GM12878 (cell line): ENCODE measurements around the gene DNAJC15. TPM values are rescaled to one million over a fixed set of nuclear protein-coding genes. Genes with fewer than 3 reads are reported as not detected.

Experiments used
- ATAC-seq: fragments of 200-7000 bp; cut with Tn5 transposase; 3 replicates; pipeline ENCODE4 v1.9.1; 2020; ENCODE audit warnings: mild to moderate bottlenecking, moderate library complexity
- BruUV-seq: library from RNA; stranded (reverse); fragments of 400-500 nt; replicated peaks from 2 replicates; lab custom pipeline; 2021; lab: Mats Ljungman, UMichigan
- CTCF ChIA-PET: fragments of 300-600 bp; sonication (Branson Sonifier 250); formaldehyde crosslinking; extraction: SDS; loops from one replicate; lab custom pipeline; 2021; ENCODE audit warnings: inconsistent platforms; lab: Yijun Ruan, JAX
- POLR2A ChIA-PET: fragments of 350-600 bp; formaldehyde crosslinking; extraction: SDS; loops from one replicate; lab custom pipeline; 2021; ENCODE audit warnings: inconsistent platforms; lab: Charles Lee
- RAD21 ChIA-PET: fragments of 300-600 bp; sonication (Branson Sonifier 250); formaldehyde crosslinking; loops from one replicate; lab custom pipeline; 2023; ENCODE audit warnings: antibody characterized with exemption; ENCODE audit not compliant: unreplicated experiment; lab: Charles Lee
- SMC1A ChIA-PET: fragments of 300-600 bp; sonication (Branson Sonifier 250); formaldehyde crosslinking; loops from one replicate; lab custom pipeline; 2023; ENCODE audit not compliant: unreplicated experiment, uncharacterized antibody; lab: Charles Lee
- DNase-seq: peaks from one replicate; pipeline ENCODE4 v3.0.0-alpha.2; 2011; ENCODE audit warnings: low read depth, low spot score
- FAIRE-seq: peaks from 3 replicates; lab custom pipeline; 2011; peaks lifted over from hg19 to GRCh38; lab: Jason Lieb, UNC
- H2AFZ ChIP-seq: 2 replicates; pipeline ENCODE4 v1.6.0; 2011; ENCODE audit warnings: low read depth, low read length, control low read depth; ENCODE audit not compliant: control insufficient read depth
- H3K27ac ChIP-seq: 2 replicates; pipeline ENCODE4 v1.5.1; 2011; ENCODE audit warnings: control low read depth; ENCODE audit not compliant: control insufficient read depth, insufficient read depth
- H3K27me3 ChIP-seq, 2 experiments: replicated peaks in 1 of 2; 2 replicates each; pipeline versions ENCODE4 v1.6.0 to v1.6.1; 2011; ENCODE audit warnings: low read length in 1 of 2; ENCODE audit not compliant: control insufficient read depth in 2 of 2, insufficient read depth in 2 of 2
- H3K36me3 ChIP-seq, 2 experiments: 2 replicates each; pipeline ENCODE4 v1.5.1; 2011; ENCODE audit warnings: low read length in 1 of 2; ENCODE audit not compliant: control insufficient read depth in 2 of 2, insufficient read depth in 2 of 2
- H3K4me1 ChIP-seq: 2 replicates; pipeline ENCODE4 v1.6.1; 2011; ENCODE audit warnings: mild to moderate bottlenecking, low read length, moderate library complexity, mixed read lengths; ENCODE audit not compliant: control insufficient read depth, insufficient read depth
- H3K4me2 ChIP-seq: 2 replicates; pipeline ENCODE4 v1.6.0; 2011; ENCODE audit warnings: control low read depth; ENCODE audit not compliant: control insufficient read depth, insufficient read depth
- H3K4me3 ChIP-seq: fragments of 200-600 bp; sonication (generic); 2 replicates; pipeline ENCODE4 v1.5.1; 2016
- H3K79me2 ChIP-seq: 2 replicates; pipeline ENCODE4 v1.6.0; 2011; ENCODE audit warnings: low read length; ENCODE audit not compliant: control insufficient read depth, insufficient read depth
- H3K9ac ChIP-seq: 2 replicates; pipeline ENCODE4 v1.8.0; 2011; ENCODE audit warnings: low read length, control low read depth, mixed read lengths; ENCODE audit not compliant: control insufficient read depth, insufficient read depth
- H3K9me3 ChIP-seq: replicated peaks from 3 replicates; pipeline ENCODE4 v1.5.1; 2011; ENCODE audit warnings: mild to moderate bottlenecking, low read length; ENCODE audit not compliant: control insufficient read depth, insufficient read depth
- H4K20me1 ChIP-seq: 2 replicates; pipeline ENCODE4 v1.6.0; 2011; ENCODE audit not compliant: control insufficient read depth, insufficient read depth
- CHD1 ChIP-seq: IDR thresholded peaks from 2 replicates; pipeline ENCODE4 v1.6.1; 2012; ENCODE audit warnings: low read depth, low read length, improper control_type of control experiment
- HDAC6 ChIP-seq: fragments of 200-600 bp; sonication (generic); IDR thresholded peaks from one replicate; pipeline ENCODE4 v1.8.0; 2017; ENCODE audit warnings: antibody characterized with exemption; ENCODE audit not compliant: unreplicated experiment
- MXI1 ChIP-seq: fragments of 150-350 bp; IDR thresholded peaks from 2 replicates; pipeline ENCODE4 v1.6.1; 2011; ENCODE audit warnings: low read depth, mild to moderate bottlenecking, inconsistent platforms, low read length, improper control_type of control experiment
- NFYA ChIP-seq: IDR thresholded peaks from 2 replicates; pipeline ENCODE4 v1.6.1; 2011; ENCODE audit warnings: low read depth, mild to moderate bottlenecking, low read length, improper control_type of control experiment, borderline replicate concordance
- REST ChIP-seq: IDR thresholded peaks from 2 replicates; pipeline ENCODE4 v1.6.1; 2012; ENCODE audit warnings: mild to moderate bottlenecking, low read depth, low read length
- ZNF592 ChIP-seq: fragments of 450-650 bp; IDR thresholded peaks from 2 replicates; pipeline ENCODE4 v1.6.1; 2017; ENCODE audit warnings: mild to moderate bottlenecking, moderate library complexity
- WGBS: methylation state at CpG from one replicate; pipeline ENCODE4 v1.1.6; 2016; ENCODE audit warnings: low lambda C conversion rate; ENCODE audit not compliant: insufficient replicate concordance, insufficient coverage; ENCODE audit errors: missing lambda C conversion rate; 5-methylcytosine and 5-hydroxymethylcytosine counted together
- in situ Hi-C: fragments of 300-500 bp; cut with MboI; formaldehyde crosslinking; loops from 9 replicates; pipeline ENCODE4 v1.14.3; 2018; ENCODE audit warnings: mixed read lengths
- intact Hi-C: fragments of 100-400 bp; cut with micrococcal nuclease; formaldehyde crosslinking; loops from one replicate; pipeline ENCODE4 v1.14.2; 2022; ENCODE audit not compliant: unreplicated experiment
- polyA plus RNA-seq, 11 experiments: library from polyadenylated mRNA; depleted of rRNA in 4 of 11; unstranded in 6 of 11; stranded (reverse) in 5 of 11; fragments of >200 nt; fragmentation: Nextera tagmentation in 4 of 11; fragmentation: Illumina TruSeq in 1 of 11; extraction: Ambion mirVana in 4 of 11; extraction: Trizol in 1 of 11; gene quantifications; 1 replicate in 1 of 11; 2 replicates in 10 of 11; pipeline versions ENCODE4 v1.2.1 to v1.2.3, GENCODE V29; 2011 to 2016; ENCODE audit warnings: inconsistent platforms in 2 of 11, missing spikeins in 2 of 11, low read depth in 1 of 11
- total RNA-seq, 4 experiments: library from RNA; depleted of rRNA in 3 of 4; stranded (reverse); fragments of >200 nt in 3 of 4; fragmentation: Illumina TruSeq in 1 of 4; extraction: Trizol in 1 of 4; gene quantifications; 2 replicates each; pipeline versions ENCODE4 v1.2.1 to v1.2.3, GENCODE V29; 2013 to 2021

DNAJC15 gene
- total and polyA plus RNA-seq, 10 of the 15 experiments (the other 5 are each of a cell fraction or from before 2014, with no cell fraction given) = 13.1 to 104 (median 54.4) TPM

GRCh38 chr13:43124490-43124889 lies 101.1 kb downstream of the DNAJC15 start:
- CTCF ChIA-PET = interaction anchor here (1.1 kb wide), 1 partner anchor 8 kb away, joined by 3 read pairs; no protein-coding TSS in a partner anchor
- H3K79me2 ChIP-seq = no peaks in the 10 kb centered on the region
- H3K4me2 ChIP-seq = no peak overlapping the region
- WGBS = 84% methylated on average over 8 of the region's 8 CpGs
- no peak overlapping the region for H3K27ac ChIP-seq
- RAD21 ChIA-PET = no interaction called here
- no TSS peak for BruUV-seq
- no peaks in the 10 kb centered on the region for H4K20me1 ChIP-seq
- no peak for TF ChIP-seq ZNF592
- no peak for TF ChIP-seq HDAC6
- no peak for TF ChIP-seq CHD1
- TF ChIP-seq REST = no peak
- TF ChIP-seq MXI1 = no peak
- TF ChIP-seq NFYA = no peak
- DNase-seq (no peak), ATAC-seq (no peak), FAIRE-seq (no peak)
- intact Hi-C loops (no loop called here), in situ Hi-C loops (no loop called here)
- no peaks in the 10 kb centered on the region for H3K36me3 ChIP-seq
- H3K4me1 ChIP-seq = 0 out of 2 replicates have a peak, but pooled peaks cover 8% of the 10 kb centered on the region
- H3K9me3 ChIP-seq = no peaks in the 10 kb centered on the region
- SMC1A ChIA-PET = interaction anchor here (1.2 kb wide), 1 partner anchor 9 kb away, joined by 3 read pairs; no protein-coding TSS in a partner anchor
- POLR2A ChIA-PET = no interaction called here
- H3K9ac ChIP-seq = no peak overlapping the region
- no peaks in the 10 kb centered on the region for H3K27me3 ChIP-seq
- no peak overlapping the region for H2AFZ ChIP-seq
- no peak overlapping the region for H3K4me3 ChIP-seq
